ENCODE measurements around the gene FBXL15.

Gene FBXL15

DNA sequence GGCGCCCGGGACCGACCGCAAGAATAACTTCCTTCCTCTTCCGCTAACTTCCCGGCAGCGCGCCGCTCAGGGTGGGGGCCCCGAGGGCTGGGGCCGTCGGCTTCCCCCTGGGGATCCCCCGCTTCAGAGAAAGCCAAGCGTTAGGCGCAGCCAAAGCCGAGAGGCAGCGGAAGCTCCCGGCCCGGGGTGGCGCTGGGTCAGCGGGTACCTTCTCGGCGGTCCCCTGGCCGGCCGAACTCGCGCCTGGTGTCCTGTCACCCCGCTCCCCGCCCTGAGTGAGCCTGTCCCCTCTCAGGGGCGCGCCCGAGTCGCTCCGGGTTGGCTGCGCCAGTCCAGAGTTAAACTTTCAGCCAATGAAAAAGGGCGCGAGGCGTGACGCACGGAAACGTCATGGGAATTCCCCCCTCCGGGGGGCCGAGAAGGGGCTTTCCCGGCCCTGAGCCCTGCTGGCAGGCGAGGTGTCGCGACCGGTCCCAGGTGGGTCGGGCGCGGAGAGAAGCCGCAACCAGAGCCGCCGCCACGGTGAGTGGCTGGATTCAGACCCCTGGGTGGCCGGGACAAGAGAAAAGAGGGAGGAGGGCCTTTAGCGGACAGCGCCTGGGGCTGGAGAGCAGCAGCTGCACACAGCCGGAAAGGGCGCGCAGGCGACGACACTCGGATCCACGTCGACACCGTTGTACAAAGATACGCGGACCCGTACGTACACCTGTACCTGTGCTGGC lies 26.4 kb upstream of the FBXL15 start:
- Histone ChIP-seq H3K4me3 (ENCODE audit: low read length) (peak overlapping the region; percentile 99), H4K20me1 (ENCODE audit: insufficient read depth, low read length) (no peaks in the 10 kb centered on the region), H3K9me2 (replicated peaks; ENCODE audit: insufficient read depth, low read length) (no peaks in the 10 kb centered on the region), H3K9me3 (replicated peaks; ENCODE audit: insufficient read depth, low read length) (no peaks in the 10 kb centered on the region), H3K36me3 (replicated peaks; ENCODE audit: insufficient read depth, low read length) (peaks cover 7% of the 10 kb centered on the region), H3K4me2 (ENCODE audit: low read depth, low read length) (peak overlapping the region; percentile 97), H3K27ac (ENCODE audit: low read length) (peak overlapping the region; percentile 100), H3K27me3 (replicated peaks; ENCODE audit: insufficient read depth, low read length) (no peaks in the 10 kb centered on the region), H3K4me1 (ENCODE audit: low read length) (peaks cover 18% of the 10 kb centered on the region), H3K79me2 (ENCODE audit: low read length) (peaks cover 37% of the 10 kb centered on the region), H3K9ac (ENCODE audit: low read length) (peak overlapping the region; percentile 100), H2AFZ (ENCODE audit: low read length) (peak overlapping the region; percentile 53; the same call in 1 of the 2 replicates), H3F3A (ENCODE audit: insufficient read depth, low read length) (peaks cover 41% of the 10 kb centered on the region)
- TF ChIP-seq EZH2phosphoT487 (IDR thresholded peaks at IDR 0.05; ENCODE audit: low read length): no peak
- TF ChIP-seq, protein P1, sequence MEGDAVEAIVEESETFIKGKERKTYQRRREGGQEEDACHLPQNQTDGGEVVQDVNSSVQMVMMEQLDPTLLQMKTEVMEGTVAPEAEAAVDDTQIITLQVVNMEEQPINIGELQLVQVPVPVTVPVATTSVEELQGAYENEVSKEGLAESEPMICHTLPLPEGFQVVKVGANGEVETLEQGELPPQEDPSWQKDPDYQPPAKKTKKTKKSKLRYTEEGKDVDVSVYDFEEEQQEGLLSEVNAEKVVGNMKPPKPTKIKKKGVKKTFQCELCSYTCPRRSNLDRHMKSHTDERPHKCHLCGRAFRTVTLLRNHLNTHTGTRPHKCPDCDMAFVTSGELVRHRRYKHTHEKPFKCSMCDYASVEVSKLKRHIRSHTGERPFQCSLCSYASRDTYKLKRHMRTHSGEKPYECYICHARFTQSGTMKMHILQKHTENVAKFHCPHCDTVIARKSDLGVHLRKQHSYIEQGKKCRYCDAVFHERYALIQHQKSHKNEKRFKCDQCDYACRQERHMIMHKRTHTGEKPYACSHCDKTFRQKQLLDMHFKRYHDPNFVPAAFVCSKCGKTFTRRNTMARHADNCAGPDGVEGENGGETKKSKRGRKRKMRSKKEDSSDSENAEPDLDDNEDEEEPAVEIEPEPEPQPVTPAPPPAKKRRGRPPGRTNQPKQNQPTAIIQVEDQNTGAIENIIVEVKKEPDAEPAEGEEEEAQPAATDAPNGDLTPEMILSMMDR (IDR thresholded peaks at IDR 0.05; ENCODE audit: low read length): no peak
- TF ChIP-seq EZH2 (optimal IDR thresholded peaks at IDR 0.05; ENCODE audit: low read depth, low read length): no peak
- peak; percentile 98 for DNase-seq

DNA sequence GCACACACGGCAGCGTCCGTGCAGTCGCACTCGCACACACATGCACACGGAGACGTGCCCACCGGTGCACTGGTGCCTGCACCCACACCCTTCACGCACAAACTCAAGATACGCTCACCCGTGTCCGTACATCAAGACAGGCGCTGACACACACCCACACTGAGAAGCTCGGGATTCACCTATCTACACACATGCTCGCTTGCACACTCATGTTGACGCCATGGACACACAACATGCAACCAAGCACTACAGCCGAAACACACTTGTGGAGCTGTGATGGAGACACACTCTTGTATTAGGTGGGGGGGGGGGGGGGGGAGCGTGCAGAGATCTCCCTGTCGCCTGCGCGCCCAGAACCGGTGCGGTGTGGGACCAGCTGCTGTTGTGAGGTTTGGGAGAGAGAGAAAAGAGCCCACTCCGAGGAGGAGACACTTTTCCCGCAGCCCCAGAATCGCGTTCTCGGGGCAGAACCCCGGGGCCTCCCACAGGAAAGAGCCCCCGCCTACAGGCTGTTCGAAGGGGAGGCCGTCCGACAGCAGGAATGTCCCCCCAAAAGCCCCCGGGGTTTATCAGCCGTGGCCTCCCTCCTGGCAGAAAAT lies 25.7 kb upstream of the FBXL15 start:
- TF ChIP-seq, protein P1 (IDR thresholded peaks at IDR 0.05; ENCODE audit: low read length): no peak
- TF ChIP-seq EZH2phosphoT487 (IDR thresholded peaks at IDR 0.05; ENCODE audit: low read length): no peak
- TF ChIP-seq EZH2 (optimal IDR thresholded peaks at IDR 0.05; ENCODE audit: low read depth, low read length): no peak

DNA sequence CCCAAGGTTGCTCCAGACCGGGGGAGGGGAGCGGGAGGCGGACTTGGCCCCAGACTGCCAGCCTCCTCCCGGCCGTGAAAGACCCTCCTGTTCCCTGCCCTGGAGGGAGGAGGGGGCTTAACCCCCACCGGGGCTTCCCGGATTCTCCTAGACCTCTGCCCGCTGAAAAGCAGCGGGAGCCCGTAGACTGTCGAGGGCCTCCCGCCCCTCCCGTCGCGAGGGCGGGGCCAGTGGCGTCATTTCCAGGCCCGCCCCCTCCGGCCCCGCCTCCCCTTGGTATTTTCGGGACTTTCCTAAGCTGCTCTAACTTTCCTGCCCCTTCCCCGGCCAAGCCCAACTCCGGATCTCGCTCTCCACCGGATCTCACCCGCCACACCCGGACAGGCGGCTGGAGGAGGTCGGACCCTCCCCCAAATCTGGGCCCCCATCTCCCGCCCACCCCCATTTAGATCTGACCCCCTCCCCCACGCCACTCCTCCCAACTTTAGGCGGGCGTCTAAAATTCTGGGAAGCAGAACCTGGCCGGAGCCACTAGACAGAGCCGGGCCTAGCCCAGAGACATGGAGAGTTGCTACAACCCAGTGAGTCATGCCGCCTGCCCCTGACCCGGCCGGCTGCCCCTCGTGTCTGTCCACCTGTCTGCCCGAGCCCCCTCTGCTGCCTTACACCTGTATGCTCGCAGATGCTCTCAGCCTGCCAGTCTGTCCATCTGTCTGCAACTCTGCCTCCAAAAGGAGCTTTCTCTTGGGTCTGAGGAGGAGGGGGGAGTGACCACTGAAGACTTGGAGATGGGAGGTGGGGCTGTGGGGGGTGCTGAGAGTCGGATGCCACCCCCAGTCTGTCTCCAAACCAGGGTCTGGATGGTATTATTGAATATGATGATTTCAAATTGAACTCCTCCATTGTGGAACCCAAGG lies 25.0 kb upstream of the FBXL15 start, which contains the start of gene NFKB2:
Gene NFKB2 (plus strand): TSS at position 306 of the 917 bp plus-strand sequence. CDS start 255 bp downstream, at position 561.
- Histone ChIP-seq H3K4me1 (ENCODE audit: low read length) (peaks cover 24% of the 10 kb centered on the region), H3K79me2 (ENCODE audit: low read length) (peaks cover 48% of the 10 kb centered on the region), H3K27ac (ENCODE audit: low read length) (peak within 1 kb of the TSS; percentile 100), H2AFZ (ENCODE audit: low read length) (peak within 1 kb of the TSS; percentile 53; the same call in 1 of the 2 replicates), H4K20me1 (ENCODE audit: insufficient read depth, low read length) (peaks cover 7% of the 10 kb centered on the region; the same call in 1 of the 2 replicates), H3K27me3 (replicated peaks; ENCODE audit: insufficient read depth, low read length) (no peaks in the 10 kb centered on the region), H3K9ac (ENCODE audit: low read length) (peak within 1 kb of the TSS; percentile 100), H3K36me3 (replicated peaks; ENCODE audit: insufficient read depth, low read length) (peaks cover 7% of the 10 kb centered on the region), H3K4me2 (ENCODE audit: low read depth, low read length) (peak within 1 kb of the TSS; percentile 97), H3K9me3 (replicated peaks; ENCODE audit: insufficient read depth, low read length) (no peaks in the 10 kb centered on the region), H3K4me3 (ENCODE audit: low read length) (peak within 1 kb of the TSS; percentile 99), H3F3A (ENCODE audit: insufficient read depth, low read length) (peaks cover 42% of the 10 kb centered on the region), H3K9me2 (replicated peaks; ENCODE audit: insufficient read depth, low read length) (no peaks in the 10 kb centered on the region)
- TF ChIP-seq, protein P1 (IDR thresholded peaks at IDR 0.05; ENCODE audit: low read length): no peak
- no peak for TF ChIP-seq EZH2phosphoT487 (IDR thresholded peaks at IDR 0.05; ENCODE audit: low read length)
- no peak for TF ChIP-seq EZH2 (optimal IDR thresholded peaks at IDR 0.05; ENCODE audit: low read depth, low read length)
- peak; percentile 91 for DNase-seq

More for the DNA sequence above, 25.7 kb upstream of the FBXL15 start:
- Histone ChIP-seq H3K9me2 (replicated peaks; ENCODE audit: insufficient read depth, low read length) (no peaks in the 10 kb centered on the region), H3K4me2 (ENCODE audit: low read depth, low read length) (peak overlapping the region; percentile 97), H3K4me3 (ENCODE audit: low read length) (peak overlapping the region; percentile 99), H3K27me3 (replicated peaks; ENCODE audit: insufficient read depth, low read length) (no peaks in the 10 kb centered on the region), H4K20me1 (ENCODE audit: insufficient read depth, low read length) (peaks cover 3% of the 10 kb centered on the region; the same call in 1 of the 2 replicates), H3K9ac (ENCODE audit: low read length) (peak overlapping the region; percentile 100), H3K27ac (ENCODE audit: low read length) (peak overlapping the region; percentile 100), H3K79me2 (ENCODE audit: low read length) (peaks cover 40% of the 10 kb centered on the region), H3K36me3 (replicated peaks; ENCODE audit: insufficient read depth, low read length) (peaks cover 7% of the 10 kb centered on the region), H3F3A (ENCODE audit: insufficient read depth, low read length) (peaks cover 42% of the 10 kb centered on the region), H2AFZ (ENCODE audit: low read length) (peak overlapping the region; percentile 53; the same call in 1 of the 2 replicates), H3K9me3 (replicated peaks; ENCODE audit: insufficient read depth, low read length) (no peaks in the 10 kb centered on the region), H3K4me1 (ENCODE audit: low read length) (peaks cover 21% of the 10 kb centered on the region)
- peak; percentile 57 for DNase-seq
